Endothelial cell of umbilical vein (primary cell): ENCODE measurements around the gene CHST7. TPM values are rescaled to one million over a fixed set of nuclear protein-coding genes. Genes with fewer than 3 reads are reported as not detected.

ENCODE experiments used
- BruUV-seq: library from RNA; stranded (reverse); fragments of 400-500 nt; replicated peaks from 2 replicates; lab custom pipeline; 2021; lab: Mats Ljungman, UMichigan
- CTCF ChIA-PET: fragments of 300-600, 350-600 bp; sonication (Branson Sonifier 250); formaldehyde crosslinking; loops from one replicate; lab custom pipeline; 2021; ENCODE audit warnings: antibody characterized with exemption, inconsistent platforms; lab: Charles Lee
- POLR2A ChIA-PET: fragments of 300-600, 350-600 bp; sonication (Branson Sonifier 250); formaldehyde crosslinking; loops from one replicate; lab custom pipeline; 2021; ENCODE audit warnings: antibody characterized with exemption, inconsistent platforms; lab: Charles Lee
- DNase-seq: peaks from one replicate; pipeline ENCODE4 v3.0.0-alpha.2; 2011; ENCODE audit warnings: low read depth, low spot score
- FAIRE-seq: peaks from 2 replicates; lab custom pipeline; 2011; peaks lifted over from hg19 to GRCh38; lab: Jason Lieb, UNC
- H2AFZ ChIP-seq: 2 replicates; pipeline ENCODE4 v1.6.0; 2012; ENCODE audit warnings: low read depth, low read length, control low read depth, inconsistent platforms
- H3K27ac ChIP-seq: 2 replicates; pipeline ENCODE4 v1.5.1; 2011; ENCODE audit warnings: low read depth, mild to moderate bottlenecking, control low read depth, low read length, moderate library complexity; ENCODE audit not compliant: insufficient read depth
- H3K27me3 ChIP-seq, 2 experiments: 2 replicates each; pipeline versions ENCODE4 v1.6.0 to v1.6.1; 2011; ENCODE audit warnings: low read length in 2 of 2, mixed read lengths in 1 of 2; ENCODE audit not compliant: control insufficient read depth in 2 of 2, insufficient read depth in 2 of 2
- H3K36me3 ChIP-seq, 2 experiments: 2 replicates in 1 of 2; 3 replicates in 1 of 2; pipeline ENCODE4 v1.5.1; 2011; ENCODE audit warnings: low read length in 2 of 2, mild to moderate bottlenecking in 1 of 2, moderate library complexity in 1 of 2; ENCODE audit not compliant: control insufficient read depth in 2 of 2, insufficient read depth in 2 of 2; ENCODE audit errors: extremely low read depth in 1 of 2
- H3K4me1 ChIP-seq: 3 replicates; pipeline ENCODE4 v1.5.1; 2011; ENCODE audit warnings: mild to moderate bottlenecking, low read length; ENCODE audit not compliant: control insufficient read depth, insufficient read depth; ENCODE audit errors: extremely low read depth
- H3K4me2 ChIP-seq: 2 replicates; pipeline ENCODE4 v1.6.1; 2011; ENCODE audit warnings: low read length, control low read depth, mixed read lengths; ENCODE audit not compliant: insufficient read depth
- H3K4me3 ChIP-seq, 3 experiments: fragments of 200-600 bp in 1 of 3; sonication (generic), shearing (Covaris generic) in 1 of 3; replicated peaks in 1 of 3; 2 replicates each; pipeline ENCODE4 v1.5.1; 2011 to 2016; ENCODE audit warnings: control low read depth in 3 of 3, low read length in 3 of 3, mild to moderate bottlenecking in 2 of 3, inconsistent platforms in 1 of 3, low read depth in 1 of 3, moderate library complexity in 1 of 3; ENCODE audit not compliant: insufficient read depth in 1 of 3
- H3K79me2 ChIP-seq: 2 replicates; pipeline ENCODE4 v1.6.0; 2012; ENCODE audit warnings: low read length, inconsistent platforms; ENCODE audit not compliant: control insufficient read depth, insufficient read depth
- H3K9ac ChIP-seq: replicated peaks from 2 replicates; pipeline ENCODE3; 2011; ENCODE audit warnings: low read length, control low read depth; ENCODE audit not compliant: insufficient read depth; ENCODE audit errors: extremely low read depth
- H3K9me1 ChIP-seq: replicated peaks from 3 replicates; pipeline ENCODE4 v1.6.0; 2011; ENCODE audit warnings: mild to moderate bottlenecking, low read length; ENCODE audit not compliant: control insufficient read depth, insufficient read depth; ENCODE audit errors: extremely low read depth
- H3K9me3 ChIP-seq: replicated peaks from 2 replicates; pipeline ENCODE4 v1.5.1; 2012; ENCODE audit warnings: low read length, inconsistent platforms; ENCODE audit not compliant: control insufficient read depth, insufficient read depth
- H4K20me1 ChIP-seq: replicated peaks from 2 replicates; pipeline ENCODE3; 2011; ENCODE audit warnings: mild to moderate bottlenecking, low read length; ENCODE audit not compliant: control insufficient read depth, insufficient read depth; ENCODE audit errors: extremely low read depth
- CTCF ChIP-seq, 2 donors: IDR thresholded peaks; 1 replicate in 1 of 2; 2 replicates in 1 of 2; pipeline ENCODE4 v1.5.1; 2011; ENCODE audit warnings: low read length in 2 of 2, mild to moderate bottlenecking in 2 of 2, moderate library complexity in 2 of 2, control low read depth in 1 of 2, inconsistent platforms in 1 of 2, low read depth in 1 of 2; ENCODE audit not compliant: insufficient read depth in 1 of 2; ENCODE audit errors: extremely low read depth in 1 of 2
- EZH2 ChIP-seq: IDR thresholded peaks from 2 replicates; pipeline ENCODE4 v1.6.1; 2012; ENCODE audit warnings: borderline replicate concordance, low read depth, mild to moderate bottlenecking, moderate library complexity, low read length, inconsistent platforms; ENCODE audit not compliant: severe bottlenecking
- FOS ChIP-seq: IDR thresholded peaks from 2 replicates; pipeline ENCODE4 v1.6.1; 2011; ENCODE audit warnings: mild to moderate bottlenecking, low read length, moderate library complexity, borderline replicate concordance; ENCODE audit not compliant: insufficient read depth
- GATA2 ChIP-seq: IDR thresholded peaks from 2 replicates; pipeline ENCODE4 v1.7.0; 2011; ENCODE audit warnings: low read depth, mild to moderate bottlenecking, moderate library complexity, mixed read lengths, low read length; ENCODE audit not compliant: insufficient read length, insufficient read depth
- JUN ChIP-seq: IDR thresholded peaks from 2 replicates; pipeline ENCODE4 v1.6.1; 2011; ENCODE audit warnings: borderline replicate concordance, low read depth; ENCODE audit not compliant: insufficient read length, insufficient read depth
- MAX ChIP-seq: IDR thresholded peaks from 2 replicates; pipeline ENCODE4 v1.6.1; 2011; ENCODE audit not compliant: insufficient read depth, insufficient read length
- MYC ChIP-seq: IDR thresholded peaks from one replicate; pipeline ENCODE4 v1.6.1; 2011; ENCODE audit warnings: mild to moderate bottlenecking, low read depth, low read length
- POLR2A ChIP-seq: IDR thresholded peaks from 2 replicates; pipeline ENCODE4 v1.6.1; 2012; ENCODE audit warnings: low read depth, mild to moderate bottlenecking, control low read depth, low read length
- POLR2AphosphoS5 ChIP-seq: IDR thresholded peaks from 2 replicates; pipeline ENCODE4 v1.6.1; 2012; ENCODE audit warnings: low read depth, mild to moderate bottlenecking, control low read depth, low read length, moderate library complexity; ENCODE audit not compliant: insufficient read depth
- dilution Hi-C: fragments of 300-500 bp; cut with MboI; formaldehyde crosslinking; loops from one replicate; pipeline ENCODE4 v1.15.0; 2019; ENCODE audit warnings: low sequenced_read_pairs; ENCODE audit not compliant: extremely low pct_ligation_motif_present
- intact Hi-C: fragments of 100-400 bp; cut with micrococcal nuclease; formaldehyde crosslinking; loops from one replicate; pipeline ENCODE4 v1.10.0; 2022
- polyA plus RNA-seq, 4 experiments: library from polyadenylated mRNA; depleted of rRNA in 3 of 4; stranded (reverse) in 3 of 4; unstranded in 1 of 4; fragments of >200 nt; gene quantifications; 2 replicates each; pipeline versions ENCODE4 v1.2.1 to v1.2.3, GENCODE V29; 2011 to 2012; ENCODE audit warnings: missing spikeins in 1 of 4
- total RNA-seq: library from RNA; stranded (reverse); gene quantifications from 2 replicates; pipeline ENCODE4 v1.2.3, GENCODE V29; 2021

The CHST7 gene
- total and polyA plus RNA-seq, 2 donors (not counting 3 experiments of a cell fraction or from before 2014, with no cell fraction given) = 4.5 to 11.2 TPM

- Histone ChIP-seq H3K4me1 (peaks cover 41% of the 10 kb centered on the region), H3K79me2 (peaks cover 8% of the 10 kb centered on the region), H3K9me1 (no peaks in the 10 kb centered on the region), H4K20me1 (no peaks in the 10 kb centered on the region), H3K9ac (peak overlapping the region; percentile 65), H2AFZ (no peak overlapping the region), H3K4me3 (peak overlapping the region in 1 of 3 experiments; percentile 55), H3K36me3 (no peaks in the 10 kb centered on the region), H3K27ac (peak overlapping the region; percentile 93), H3K27me3 (no peaks in the 10 kb centered on the region), H3K4me2 (peak overlapping the region; percentile 97), H3K9me3 (no peaks in the 10 kb centered on the region)
- dilution Hi-C loops (no loop called here), intact Hi-C loops (no loop called here)
- BruUV-seq = no TSS peak
- CTCF ChIA-PET = interaction anchor here (1.0 to 2.4 kb wide), 4 partner anchors 9 to 54 kb away, joined by 3 to 17 read pairs (median 6); no protein-coding TSS in a partner anchor
- TF ChIP-seq POLR2A (no peak), EZH2 (no peak), MYC (no peak), JUN (peak; percentile 16), MAX (no peak), CTCF (IDR thresholded peaks at IDR 0.05; ENCODE audit: extremely low read depth in 1 of 2, insufficient read depth in 1 of 2, low read depth in 1 of 2, low read length in 2 of 2) (no peak), POLR2AphosphoS5 (no peak), GATA2 (no peak), FOS (peak; percentile 29)
- POLR2A ChIA-PET = no interaction called here
- FAIRE-seq = peak; percentile 81
- DNase-seq = peak; percentile 79
These were observed 14.7 kb downstream of the CHST7 start for GRCh38 chrX:46588263-46588662.
